GM21360 (cell line): ENCODE measurements around the gene RGS4.

Experiments
- ATAC-seq: cut with Tn5 transposase; IDR thresholded peaks from one replicate; pipeline ENCODE4 v1.9.1; 2021; ENCODE audit warnings: mild to moderate bottlenecking, moderate library complexity; ENCODE audit not compliant: unreplicated experiment

RGS4 gene

GRCh38 chr1:163069142-163069541 is at the start of gene RGS4:
Gene RGS4 (plus strand): TSS chr1:163069361. CDS start chr1:163069485, 124 bp downstream.
- ATAC-seq: no peak

- no peak for ATAC-seq
Measured at GRCh38 chr1:163022129-163022528, 47.0 kb upstream of the RGS4 start.

GRCh38 chr1:163027610-163028009 is 41.6 kb upstream of the RGS4 start:
- no peak for ATAC-seq

GRCh38 chr1:163029901-163030300 is 39.3 kb upstream of the RGS4 start:
- no peak for ATAC-seq

- no peak for ATAC-seq
Measured at GRCh38 chr1:163035446-163036249, 33.5 kb upstream of the RGS4 start.

GRCh38 chr1:163036671-163037070 is 32.5 kb upstream of the RGS4 start:
- no peak for ATAC-seq

- no peak for ATAC-seq
Measured at GRCh38 chr1:163038928-163039706, 30.0 kb upstream of the RGS4 start.

- no peak for ATAC-seq
Measured at GRCh38 chr1:163039707-163040093, 29.5 kb upstream of the RGS4 start.

GRCh38 chr1:163046071-163046470 is 23.1 kb upstream of the RGS4 start:
- no peak for ATAC-seq

GRCh38 chr1:163047951-163048659 is 21.1 kb upstream of the RGS4 start:
- no peak for ATAC-seq

- ATAC-seq: no peak
Measured at GRCh38 chr1:163048869-163049268, 20.3 kb upstream of the RGS4 start.

- no peak for ATAC-seq
Measured at GRCh38 chr1:163049296-163049695, 19.9 kb upstream of the RGS4 start.

GRCh38 chr1:163050496-163050895 is 18.7 kb upstream of the RGS4 start:
- no peak for ATAC-seq

- ATAC-seq: no peak
Measured at GRCh38 chr1:163054181-163054591, 15.0 kb upstream of the RGS4 start.

- ATAC-seq: no peak
Measured at GRCh38 chr1:163055005-163055404, 14.2 kb upstream of the RGS4 start.

- ATAC-seq: no peak
Measured at GRCh38 chr1:163055531-163055930, 13.6 kb upstream of the RGS4 start.

- no peak for ATAC-seq
Measured at GRCh38 chr1:163056831-163057230, 12.3 kb upstream of the RGS4 start.

- ATAC-seq: no peak
Measured at GRCh38 chr1:163060343-163061007, 8.7 kb upstream of the RGS4 start.

GRCh38 chr1:163063143-163063542 is 6.0 kb upstream of the RGS4 start:
- no peak for ATAC-seq

GRCh38 chr1:163063610-163064009 is 5.6 kb upstream of the RGS4 start:
- ATAC-seq: no peak

- no peak for ATAC-seq
Measured at GRCh38 chr1:163066168-163066567, 3.0 kb upstream of the RGS4 start.
